CD4-positive, alpha-beta T cell treated with Interleukin-6 at 100 ng/mL for 8 hours (primary cell): ENCODE results near the gene GAB1.

ENCODE experiments used
- DNase-seq: peaks from one replicate; pipeline ENCODE4 v3.0.0-alpha.2; 2020; ENCODE audit warnings: mixed read lengths, low spot score

The GAB1 gene

DNA sequence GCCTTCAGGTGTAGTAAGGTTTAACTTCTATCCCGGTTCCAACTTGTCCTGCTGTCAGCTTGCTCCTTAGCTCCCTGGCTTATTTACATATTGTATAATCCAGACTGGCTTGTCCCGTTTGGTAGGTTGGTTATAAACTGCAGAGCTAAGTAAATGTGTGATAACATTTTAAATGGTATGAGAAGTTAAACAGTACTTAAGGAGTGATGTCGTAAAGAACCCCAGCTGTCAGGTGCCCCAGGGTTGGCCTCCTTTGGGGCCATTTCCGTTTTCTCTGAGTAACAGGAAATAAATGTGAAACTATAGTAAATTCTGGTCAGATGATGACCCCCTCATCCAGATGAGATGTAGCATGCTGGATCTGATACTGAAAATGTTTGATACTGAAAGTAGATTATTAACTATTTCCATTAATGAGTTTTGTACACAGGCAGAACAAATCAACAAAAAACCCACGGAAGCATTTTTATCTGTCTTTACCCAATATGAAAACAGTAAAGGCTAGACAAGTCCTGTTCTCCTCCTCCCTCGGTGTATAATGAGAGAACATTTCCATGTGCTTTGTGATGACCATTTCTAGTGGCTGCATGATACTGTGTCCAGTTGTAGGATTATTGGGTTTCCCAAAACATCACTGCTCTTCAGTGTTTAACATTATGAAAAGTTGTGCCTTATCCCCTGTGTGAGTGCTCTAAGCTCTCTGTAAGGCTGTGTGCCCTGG lies 22.4 kb downstream of the GAB1 start:
- DNase-seq: peak; percentile 10

DNA sequence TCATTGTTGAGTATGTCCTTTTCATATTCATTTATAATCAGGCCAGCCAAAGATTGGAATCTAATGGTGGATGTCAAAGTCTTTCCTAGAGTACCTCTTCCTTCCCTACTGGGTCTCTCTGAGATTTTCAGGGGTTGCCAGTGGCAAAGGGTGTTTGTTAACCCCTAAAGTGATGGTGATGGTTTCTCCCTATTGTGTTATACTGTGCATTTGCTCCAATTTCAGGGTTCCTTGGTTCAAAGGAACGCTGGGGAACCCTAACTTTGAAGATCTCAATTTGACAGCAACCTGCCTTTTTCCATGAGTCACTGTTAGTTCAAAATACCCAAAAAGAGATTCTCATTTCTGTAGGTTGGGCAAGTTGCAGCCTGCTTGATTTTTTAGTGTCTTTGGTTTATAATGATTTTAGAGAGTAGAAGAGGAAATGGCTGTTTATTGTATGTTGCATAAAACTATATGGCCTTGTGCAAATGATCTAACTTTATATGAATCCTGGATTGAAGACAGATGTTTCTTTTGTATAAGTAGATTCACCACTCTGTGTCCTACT lies 23.0 kb downstream of the GAB1 start:
- DNase-seq: no peak

DNA sequence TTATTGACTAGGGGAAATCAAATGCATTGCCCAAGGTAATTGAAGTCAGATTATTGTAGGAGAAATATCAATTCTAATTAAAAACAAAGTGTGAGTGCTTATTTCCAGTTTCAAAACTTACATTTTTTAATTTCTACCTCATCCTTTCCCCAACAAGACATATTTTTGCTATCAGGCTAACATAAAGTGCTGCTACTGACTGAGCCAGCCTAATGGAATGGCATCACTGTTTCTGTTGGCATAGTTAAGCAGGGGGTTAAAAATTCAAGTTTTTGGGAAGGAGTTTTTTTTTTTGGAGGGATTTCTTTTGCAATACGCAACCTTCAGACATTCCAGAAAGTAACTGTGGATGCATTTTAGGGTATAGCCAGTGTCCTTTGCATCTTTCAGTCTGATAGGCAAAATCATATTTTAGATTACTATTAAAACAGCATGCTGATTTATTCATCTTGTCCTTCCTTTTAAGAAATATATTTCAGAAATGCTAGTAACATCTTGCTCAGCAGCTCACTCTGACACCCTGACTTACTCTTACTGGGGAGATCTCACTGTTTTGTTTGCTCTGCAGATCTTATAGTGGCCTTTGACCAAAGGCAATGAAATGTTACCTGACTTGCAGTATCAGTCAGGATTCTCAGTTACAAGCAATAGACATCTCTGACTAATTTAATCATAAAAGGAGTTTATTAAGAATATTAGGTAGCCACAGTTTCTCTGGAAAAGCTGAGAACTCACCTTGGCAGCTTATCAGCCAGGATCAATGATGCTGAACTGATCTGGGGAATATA lies 24.4 kb downstream of the GAB1 start:
- no peak for DNase-seq

DNA sequence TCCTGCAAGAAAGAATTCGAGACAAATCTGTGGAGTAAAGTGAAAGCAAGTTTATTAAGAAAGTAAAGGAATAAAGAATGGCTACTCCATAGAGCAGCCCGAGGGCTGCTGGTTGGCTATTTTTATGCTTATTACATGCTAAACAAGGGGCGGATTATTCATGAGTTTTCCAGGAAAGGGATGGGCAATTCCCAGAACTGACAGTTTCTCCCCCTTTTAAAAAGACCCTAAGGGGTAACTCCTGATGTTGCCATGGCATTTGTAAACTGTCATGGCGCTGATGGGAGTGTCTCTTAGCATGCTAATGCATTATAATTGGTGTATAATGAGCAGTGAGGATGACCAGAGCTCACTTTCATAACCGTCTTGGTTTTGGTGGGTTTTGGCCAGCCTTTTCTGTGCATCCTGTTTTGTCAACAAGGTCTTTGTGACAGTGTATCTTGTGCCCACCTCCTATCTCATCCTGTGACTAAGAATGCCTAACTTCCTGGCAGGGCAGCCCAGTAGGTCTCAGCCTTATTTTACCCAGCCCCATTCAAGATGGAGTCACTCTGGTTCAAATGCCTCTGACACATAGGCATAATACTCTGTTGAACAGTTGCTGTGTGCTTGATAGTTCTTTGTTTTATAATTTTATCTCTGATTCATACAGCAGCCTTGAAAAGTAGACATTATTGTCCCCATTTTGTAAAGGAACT lies 25.8 kb downstream of the GAB1 start:
- DNase-seq: no peak

DNA sequence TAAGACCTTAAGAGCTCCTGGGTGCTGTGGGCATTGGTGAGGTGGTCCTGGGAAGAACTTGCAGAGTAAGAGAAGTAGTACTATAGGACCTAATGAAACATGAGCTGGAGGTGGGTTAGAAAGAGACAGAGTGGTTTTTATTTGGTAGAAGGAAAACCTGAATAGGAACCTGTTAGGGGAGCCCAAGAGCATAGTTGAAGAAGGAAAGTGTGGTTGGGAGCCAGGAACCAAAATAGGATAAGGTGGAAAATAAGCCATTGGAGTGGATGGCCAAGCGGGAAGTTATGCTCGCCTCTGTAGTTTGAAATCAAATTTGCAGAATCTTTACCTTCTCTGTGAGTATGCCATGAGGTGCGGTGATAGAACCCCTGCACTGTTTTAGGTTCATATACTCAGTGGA lies 26.7 kb downstream of the GAB1 start:
- no peak for DNase-seq

DNA sequence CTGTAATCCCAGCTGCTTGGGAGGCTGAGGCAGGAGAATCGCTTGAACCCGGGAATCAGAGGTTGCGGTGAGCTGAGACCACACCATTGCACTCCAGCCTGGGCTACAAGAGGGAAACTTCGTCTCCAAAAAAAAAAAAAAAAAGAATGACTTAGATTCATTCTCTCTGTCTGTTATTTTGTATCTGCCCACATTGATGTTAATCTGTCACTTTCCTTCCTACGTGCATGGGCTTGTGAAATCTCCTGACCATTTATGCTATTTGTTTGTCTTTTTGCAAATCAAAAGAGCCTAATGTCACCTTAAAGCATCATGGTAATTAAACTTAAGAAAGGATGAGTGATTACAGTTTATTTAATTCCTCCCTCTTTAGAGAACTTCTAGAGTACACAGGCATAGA lies 27.4 kb downstream of the GAB1 start:
- DNase-seq: no peak

DNA sequence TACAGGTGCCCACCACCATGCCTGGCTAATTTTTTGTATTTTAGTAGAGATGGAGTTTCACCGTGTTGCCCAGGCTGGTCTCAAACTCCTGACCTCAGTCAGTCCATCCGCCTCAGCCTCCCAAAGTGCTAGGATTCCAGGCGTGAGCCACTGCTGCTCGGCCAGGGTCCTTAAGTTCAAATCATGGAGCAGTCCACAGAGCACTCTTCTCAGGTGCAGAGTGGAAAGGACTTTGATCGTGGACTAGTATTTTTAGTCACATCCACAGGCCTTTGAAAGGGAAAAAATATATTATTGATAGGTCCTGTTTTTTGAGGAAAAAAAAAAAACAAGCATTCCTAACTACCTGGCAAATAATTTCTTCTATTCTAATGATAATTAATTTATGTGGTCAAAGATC lies 31.2 kb downstream of the GAB1 start:
- no peak for DNase-seq

DNA sequence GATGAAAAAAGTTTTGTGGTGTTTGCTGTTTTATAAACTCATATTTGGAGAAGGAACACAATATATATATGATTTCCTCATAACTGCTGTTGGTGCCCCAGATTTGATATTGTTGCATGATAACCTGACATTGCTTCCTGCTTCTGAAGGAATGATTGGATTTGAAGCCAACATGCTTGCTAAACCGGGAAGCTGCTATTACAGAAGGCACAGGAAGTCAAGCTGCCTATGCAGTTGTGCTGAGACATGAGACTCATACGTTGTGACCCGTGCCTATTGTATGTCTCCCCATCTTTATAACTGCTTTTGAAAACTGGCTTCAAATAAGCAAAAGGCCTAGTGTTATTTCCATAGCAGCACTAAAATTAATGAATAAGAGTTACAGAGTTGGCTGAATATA lies 32.9 kb downstream of the GAB1 start:
- DNase-seq: no peak

DNA sequence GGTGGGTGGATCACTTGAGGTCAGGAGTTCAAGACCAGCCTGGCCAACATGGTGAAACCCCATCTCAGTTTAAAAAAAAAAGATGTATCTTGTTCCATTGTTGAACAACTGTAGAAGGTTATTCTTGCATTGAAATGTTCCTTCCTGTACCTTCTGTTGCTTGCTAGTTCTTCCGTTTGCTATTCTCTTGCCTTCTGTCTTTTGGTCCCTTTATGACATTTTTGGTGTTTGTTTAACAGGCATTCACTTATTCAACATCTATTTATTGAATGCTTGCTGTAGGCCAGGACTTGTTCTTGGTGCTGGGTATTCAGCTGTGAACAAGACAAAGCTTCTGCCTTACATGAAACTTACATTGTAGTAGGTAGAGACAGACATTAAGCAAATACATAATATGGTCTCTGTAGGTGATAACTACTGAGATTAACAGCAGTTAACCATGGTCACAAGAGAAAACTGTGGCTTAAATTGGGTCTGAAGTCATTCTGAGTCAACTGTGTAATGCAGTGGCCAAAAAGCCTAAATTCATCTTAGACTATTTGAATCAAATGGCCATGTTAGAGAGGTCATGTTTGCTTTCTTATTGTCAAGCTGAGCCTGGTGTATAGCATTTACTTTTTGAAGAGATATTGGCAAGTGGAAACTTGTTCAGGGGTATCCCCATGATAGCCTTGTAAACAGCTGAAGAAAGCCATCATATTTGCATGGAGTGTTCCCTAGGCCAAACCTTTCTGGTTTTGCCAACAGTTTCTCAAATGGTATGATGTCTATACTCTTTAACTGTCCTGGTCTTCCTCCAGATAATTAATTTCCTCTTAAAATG lies 35.6 kb downstream of the GAB1 start:
- no peak for DNase-seq

DNA sequence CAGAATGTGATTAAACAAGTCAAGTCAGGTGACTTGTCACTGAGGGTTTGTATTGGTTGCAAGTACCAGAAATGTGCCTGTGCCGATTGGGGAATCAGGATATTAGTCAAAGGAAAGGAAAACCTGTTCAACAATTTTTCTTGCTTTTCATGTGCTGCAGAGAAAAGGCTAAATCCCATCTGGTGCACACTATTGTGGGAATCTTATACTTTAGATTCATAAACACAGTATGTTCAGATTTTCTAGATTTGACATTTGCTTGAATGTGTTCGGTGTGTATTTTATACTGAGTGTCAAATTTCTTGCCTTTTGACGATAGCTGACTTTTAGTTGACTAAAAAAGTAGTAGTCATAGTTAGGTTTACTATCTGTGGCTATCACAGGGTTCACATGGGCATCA lies 37.6 kb downstream of the GAB1 start:
- no peak for DNase-seq

DNA sequence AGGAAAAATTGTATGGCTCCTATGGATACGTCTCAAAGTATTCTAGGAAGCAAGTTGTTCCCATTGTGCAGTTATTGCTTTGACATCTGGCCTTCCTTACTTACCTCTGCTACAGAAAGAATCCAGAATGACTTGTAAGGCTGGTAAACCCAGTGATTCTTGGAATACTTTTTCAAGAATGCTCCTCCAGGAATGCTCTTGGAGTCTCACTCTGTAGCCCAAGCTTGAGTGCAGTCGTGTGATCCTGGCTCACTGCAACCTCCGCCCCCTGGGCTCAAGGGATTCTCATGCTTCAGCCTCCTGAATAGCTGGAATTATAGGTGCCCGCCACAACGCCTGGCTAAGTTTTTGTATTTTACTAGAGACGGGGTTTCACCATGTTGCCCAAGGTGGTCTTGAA lies 38.1 kb downstream of the GAB1 start:
- no peak for DNase-seq

DNA sequence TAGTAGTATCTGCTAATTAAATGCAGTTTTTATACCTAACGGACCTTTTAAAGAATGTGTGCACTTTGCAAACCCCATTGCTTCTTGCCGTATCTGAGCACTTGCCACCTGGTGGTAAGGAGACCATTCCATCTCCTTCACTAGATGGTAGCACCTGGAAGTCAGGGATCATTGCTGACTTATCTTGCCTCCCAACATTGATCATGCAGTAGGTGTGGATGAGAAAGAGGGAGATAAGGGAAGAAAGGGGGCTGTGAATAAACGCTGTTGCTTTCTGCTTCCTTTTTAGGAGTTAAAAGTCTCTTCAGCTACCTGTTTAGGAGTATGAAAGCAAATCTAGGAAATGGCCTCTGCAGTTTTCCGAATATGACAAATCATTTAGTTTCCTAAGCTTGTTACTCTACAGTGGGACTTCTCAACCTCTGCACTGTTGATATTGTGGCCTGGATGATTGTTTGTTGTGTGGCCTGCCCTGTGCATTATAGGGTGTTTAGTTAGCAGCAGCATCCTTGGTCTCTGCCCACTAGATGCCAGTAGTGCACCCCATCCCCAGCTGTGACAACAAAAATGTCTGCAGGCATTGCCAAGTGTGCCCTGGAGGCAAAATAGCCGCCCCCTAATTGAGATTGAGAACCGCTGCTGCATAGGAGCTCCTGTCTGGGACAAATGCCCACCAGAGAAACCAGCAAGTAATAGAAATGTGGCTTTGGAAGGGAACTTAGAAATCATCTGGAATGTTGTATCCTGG lies 38.8 kb downstream of the GAB1 start:
- no peak for DNase-seq

DNA sequence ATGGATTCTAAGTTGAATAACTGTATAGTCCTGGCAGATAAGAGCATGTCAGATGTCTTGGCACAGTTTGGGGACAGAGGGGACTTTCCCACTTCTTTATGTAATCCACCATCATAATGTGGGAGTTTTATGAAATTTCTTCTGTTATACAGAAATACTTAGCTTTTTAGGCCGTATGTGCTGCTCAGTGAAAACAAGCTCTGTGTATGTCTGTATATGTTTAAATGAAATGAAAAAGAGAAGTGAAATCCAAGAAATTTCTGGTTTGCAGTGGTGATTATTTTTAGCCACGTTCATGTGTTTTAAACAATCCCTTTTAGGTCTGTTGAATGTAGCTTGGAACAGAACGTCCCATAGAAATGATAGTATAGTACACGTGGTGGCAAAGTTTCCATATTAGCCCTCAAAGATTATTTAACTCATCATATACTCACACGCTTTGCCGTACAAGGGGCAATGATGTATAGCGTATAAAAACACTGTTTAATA lies 41.0 kb downstream of the GAB1 start:
- DNase-seq: no peak

DNA sequence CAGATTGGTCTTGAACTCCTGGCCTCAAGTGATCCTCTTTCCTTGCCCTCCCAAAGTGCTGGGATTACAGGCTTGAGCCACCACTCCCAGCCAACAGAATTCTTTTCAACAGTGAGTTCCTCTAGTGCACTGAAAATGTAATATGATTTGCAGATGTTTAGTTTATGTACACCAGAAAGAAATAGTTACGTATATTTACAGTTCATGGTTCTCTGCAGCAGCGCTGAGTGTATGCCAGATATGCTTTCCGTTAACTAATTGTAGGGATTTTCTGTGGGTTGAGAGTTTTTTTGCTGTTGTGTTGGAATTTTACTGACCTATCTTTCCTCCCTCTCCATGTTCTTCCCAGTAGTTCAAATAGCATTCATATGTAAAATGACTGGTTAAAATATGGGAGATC lies 44.0 kb downstream of the GAB1 start:
- DNase-seq: no peak

DNA sequence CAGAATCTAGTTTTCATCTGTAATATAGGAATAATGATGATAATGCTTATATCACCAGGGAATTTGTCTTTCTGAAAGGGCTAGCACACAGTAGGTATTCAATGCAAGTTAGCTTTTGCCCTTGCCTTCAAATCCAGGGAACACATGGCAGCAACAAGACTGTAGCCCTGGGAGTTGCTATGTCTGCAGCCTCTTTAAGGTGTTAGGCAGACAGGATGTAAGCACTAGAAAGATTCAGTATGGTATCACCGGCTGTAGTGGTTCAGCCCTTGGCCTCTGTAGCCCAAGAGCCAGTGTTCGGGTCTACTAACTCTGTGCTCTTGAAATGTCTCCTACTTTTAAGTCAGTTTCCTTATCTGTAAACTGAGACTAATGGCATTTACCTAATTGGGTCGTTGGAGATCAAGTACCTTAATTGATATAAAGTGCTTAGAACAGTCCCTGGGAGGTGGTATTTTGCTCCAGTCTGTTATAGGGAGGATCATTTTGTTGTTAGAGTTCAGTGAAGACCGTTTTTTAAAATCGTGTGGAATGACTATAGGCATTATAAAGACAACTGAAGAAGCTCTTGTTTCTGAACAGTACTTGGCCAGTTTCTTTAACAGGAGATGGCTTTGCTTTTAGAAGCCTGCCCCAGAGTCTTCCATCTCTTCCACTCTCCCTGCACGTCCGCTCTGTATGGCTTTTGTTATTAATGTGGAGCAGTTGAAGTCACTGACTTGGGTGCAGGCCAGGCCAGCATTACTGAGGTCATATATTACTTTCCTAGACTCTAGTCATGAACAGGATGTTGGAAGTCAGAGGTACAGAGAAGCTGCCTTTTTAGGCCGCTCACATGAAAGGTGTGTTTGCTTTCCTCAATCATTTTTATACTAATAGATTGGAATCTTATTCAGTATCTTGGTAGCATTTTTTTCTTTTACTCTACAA lies 44.8 kb downstream of the GAB1 start:
- DNase-seq: no peak

DNA sequence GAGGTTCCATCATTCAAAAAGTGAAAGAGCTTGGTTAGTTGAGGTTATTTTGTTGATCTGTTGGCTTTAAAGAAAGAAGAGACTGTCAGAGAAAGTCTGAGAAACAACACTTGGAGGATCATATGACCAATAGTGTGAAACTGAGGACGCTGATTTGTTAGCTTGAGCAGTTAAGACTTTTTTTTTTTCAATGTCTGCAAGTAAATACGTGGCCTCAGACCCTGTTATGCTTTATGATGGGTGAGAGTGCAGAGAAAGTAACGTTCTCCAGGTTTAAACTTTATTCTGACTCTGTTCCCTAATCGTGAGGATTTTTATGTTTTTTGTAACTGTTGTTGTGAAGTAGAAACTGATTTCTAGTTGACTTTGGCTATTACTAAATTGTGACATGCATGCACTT lies 45.9 kb downstream of the GAB1 start:
- no peak for DNase-seq

DNA sequence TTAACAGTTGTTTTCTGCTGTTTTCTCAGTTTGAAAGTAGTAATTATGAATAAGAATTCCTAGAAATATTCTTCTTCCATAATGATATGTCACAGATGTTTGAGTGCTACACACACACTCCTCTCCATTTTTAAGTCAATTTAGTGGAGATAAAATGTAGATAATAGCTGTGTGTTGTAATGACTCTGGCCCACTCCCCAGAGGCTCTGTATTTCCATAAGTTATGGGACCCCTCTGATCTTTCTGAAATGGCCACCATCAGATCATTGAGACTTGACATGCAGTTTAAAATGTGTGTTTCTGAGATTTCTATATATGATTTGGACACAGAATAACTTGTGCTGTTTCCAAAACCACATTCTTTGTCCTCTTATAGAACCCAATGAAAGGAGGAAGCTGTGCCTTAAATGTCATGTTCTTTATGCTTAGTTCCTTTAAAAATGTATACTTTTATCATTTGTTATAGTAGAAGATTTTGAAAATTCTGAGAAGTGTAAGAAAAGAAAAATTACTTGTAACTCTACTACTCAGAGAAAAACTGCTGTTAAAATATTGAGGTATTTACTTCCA lies 46.4 kb downstream of the GAB1 start:
- DNase-seq: no peak

DNA sequence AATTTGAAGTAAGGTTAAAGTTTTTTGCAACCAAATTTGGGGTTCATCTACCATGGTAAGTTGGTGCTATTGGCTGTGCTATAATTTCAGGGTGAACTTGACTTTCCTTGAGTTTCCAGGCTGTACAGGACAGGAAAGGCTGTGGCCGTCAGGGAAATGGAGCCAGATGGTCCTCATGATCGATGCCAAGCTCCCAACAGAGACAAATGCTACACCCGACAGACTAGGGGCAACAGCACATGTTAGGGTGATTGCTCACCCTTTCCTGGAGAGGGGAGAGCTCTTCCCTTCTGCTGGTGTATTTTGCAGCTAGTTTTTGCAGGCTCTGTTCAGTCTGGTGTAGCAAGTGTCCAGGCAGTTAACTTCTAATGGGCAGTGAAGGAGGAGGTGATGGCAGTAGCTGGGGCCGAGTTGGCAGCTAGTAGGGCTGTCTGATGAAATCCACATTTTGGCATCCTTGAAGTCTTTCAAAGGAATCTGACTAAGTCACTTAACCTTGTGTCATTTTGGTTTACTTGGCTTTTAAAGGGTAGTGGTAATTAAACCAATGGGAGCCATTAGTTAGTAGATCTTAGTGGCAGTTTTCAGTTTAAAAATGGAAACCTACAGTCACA lies 47.8 kb downstream of the GAB1 start:
- DNase-seq: no peak

DNA sequence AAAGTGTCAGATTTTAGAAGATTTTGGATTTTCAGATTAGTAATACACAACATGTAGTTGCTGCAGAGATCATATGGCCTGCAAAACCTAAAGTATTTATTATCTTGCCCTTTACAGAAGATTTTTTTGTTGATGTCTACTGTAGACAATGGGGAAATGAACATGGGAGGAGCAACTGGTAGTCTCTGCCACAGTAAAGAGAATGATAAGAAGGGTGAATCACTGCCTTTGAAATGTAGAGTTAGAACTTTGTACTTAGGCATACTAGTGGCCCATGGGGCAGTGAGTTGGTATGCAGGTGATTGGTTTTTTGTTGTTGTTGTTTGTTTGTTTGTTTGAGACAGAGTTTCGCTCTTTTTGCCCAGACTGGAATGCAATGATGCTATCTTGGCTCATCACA lies 50.1 kb downstream of the GAB1 start:
- no peak for DNase-seq
